Upper lobe of left lung (tissue), 4 donors: ENCODE data around the gene ATF6.

Experiments
- CTCF ChIP-seq, 6 experiments: fragments of 450-650 bp in 4 of 6; fragments of 200-600 bp in 2 of 6; sonication (generic) in 2 of 6; IDR thresholded peaks; one replicate each; pipeline ENCODE4 v1.5.1; 2016 to 2019; ENCODE audit warnings: antibody characterized with exemption in 6 of 6
- EP300 ChIP-seq, 4 donors: sonication (generic); formaldehyde crosslinking; IDR thresholded peaks; one replicate each; pipeline ENCODE4 v1.5.1; 2017; ENCODE audit warnings: antibody characterized with exemption in 4 of 4, control low read depth in 2 of 4
- POLR2A ChIP-seq, 4 donors: fragments of 450-650 bp; IDR thresholded peaks; one replicate each; pipeline ENCODE4 v1.5.1; 2016 to 2017; ENCODE audit warnings: antibody characterized with exemption in 4 of 4, mild to moderate bottlenecking in 2 of 4
- POLR2AphosphoS5 ChIP-seq, 2 donors: sonication (generic); formaldehyde crosslinking; IDR thresholded peaks; one replicate each; pipeline ENCODE4 v1.5.1; 2017; ENCODE audit warnings: antibody characterized with exemption in 2 of 2

DNA sequence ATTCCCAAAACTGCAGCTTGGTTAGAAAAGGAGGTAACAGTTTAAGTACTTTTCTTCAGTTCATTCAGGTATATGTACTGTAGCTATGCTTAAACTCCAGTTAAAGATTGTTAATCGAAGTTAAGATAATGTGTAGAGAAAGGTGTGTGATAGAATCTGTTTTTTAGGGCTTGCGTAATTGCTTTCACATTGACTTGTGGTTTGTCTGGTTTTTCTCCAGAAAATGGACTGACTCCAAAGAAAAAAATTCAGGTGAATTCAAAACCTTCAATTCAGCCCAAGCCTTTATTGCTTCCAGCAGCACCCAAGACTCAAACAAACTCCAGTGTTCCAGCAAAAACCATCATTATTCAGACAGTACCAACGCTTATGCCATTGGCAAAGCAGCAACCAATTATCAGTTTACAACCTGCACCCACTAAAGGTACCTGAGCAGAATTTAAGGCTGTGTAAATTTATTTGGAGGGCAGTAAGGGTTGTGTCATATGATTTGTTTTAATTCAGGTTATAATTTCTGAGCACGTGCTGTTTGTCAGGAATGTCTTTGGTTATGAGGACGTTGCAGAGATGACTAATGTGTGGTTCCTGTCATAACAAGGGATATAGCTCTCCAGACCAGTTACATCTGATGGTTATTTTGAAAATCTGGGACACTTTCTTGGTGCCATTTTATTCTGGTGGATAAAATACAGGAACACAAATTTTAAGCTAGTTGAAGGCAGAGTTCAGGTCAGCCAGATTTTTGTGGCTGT lies 26.0 kb downstream of the ATF6 start:
- TF ChIP-seq CTCF (IDR thresholded peaks at IDR 0.05) (no peak), POLR2A (IDR thresholded peaks at IDR 0.05) (no peak), POLR2AphosphoS5 (IDR thresholded peaks at IDR 0.05) (no peak), EP300 (IDR thresholded peaks at IDR 0.05) (no peak)
